ENCODE results near the gene NRGN. TPM values are rescaled to one million over a fixed set of nuclear protein-coding genes. Genes with fewer than 3 reads are reported as not detected.

The NRGN gene
- 1.4 TPM in 1 of 2 replicates, not detected in the other for total RNA-seq (2014; rRNA removed; shearing (Covaris generic); ENCODE audit: low replicate concordance)

DNA sequence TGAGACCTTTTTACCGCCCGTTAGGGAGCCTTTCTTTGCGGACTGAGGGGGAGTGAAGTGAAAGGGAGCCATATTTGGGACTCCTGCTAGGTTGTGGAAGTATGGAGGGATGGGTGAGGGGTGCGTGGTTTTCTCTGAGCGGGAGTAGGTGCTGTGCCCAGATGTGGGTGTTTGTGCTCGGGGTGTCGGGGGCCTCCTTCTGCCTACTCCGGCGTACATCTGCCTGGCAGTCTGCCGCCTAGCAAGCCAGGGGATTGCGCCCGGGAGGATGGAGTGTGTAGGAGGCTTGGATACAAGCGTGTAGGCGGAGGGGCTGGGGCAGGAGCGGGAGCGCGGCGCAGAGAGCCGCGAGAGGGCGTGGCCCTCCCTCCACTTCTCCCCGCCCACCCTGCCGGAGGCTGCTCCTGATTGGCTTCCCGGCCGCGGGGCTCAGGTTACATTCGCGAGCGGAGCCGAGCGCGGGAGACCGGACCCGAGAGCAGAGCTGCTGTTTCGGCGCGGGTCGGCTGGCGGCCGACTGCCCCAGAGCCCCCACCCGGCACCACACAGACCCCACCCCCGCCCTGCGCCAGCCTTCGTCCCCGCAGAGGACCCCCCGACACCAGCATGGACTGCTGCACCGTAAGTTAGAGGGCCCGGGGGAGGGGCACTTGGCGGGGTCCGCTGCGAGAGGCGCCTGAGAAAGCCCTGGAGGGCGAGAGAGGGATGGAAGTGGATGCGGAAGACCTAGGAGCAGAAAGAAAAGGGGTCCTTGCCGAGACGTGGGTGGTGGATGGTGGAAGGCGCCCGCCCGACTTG is at the start of gene NRGN:
Gene NRGN, plus strand, starts transcription at position 464 of the 798 bp plus-strand sequence. Its CDS starts 143 bp downstream, at position 607.
- in situ Hi-C loops (cut with HindIII; ENCODE audit: low pct_unique_long_range_greater_than_20kb, low sequenced_read_pairs), result no loop called here
- DNase-seq (ENCODE audit: low read depth), result peak; percentile 74

DNA sequence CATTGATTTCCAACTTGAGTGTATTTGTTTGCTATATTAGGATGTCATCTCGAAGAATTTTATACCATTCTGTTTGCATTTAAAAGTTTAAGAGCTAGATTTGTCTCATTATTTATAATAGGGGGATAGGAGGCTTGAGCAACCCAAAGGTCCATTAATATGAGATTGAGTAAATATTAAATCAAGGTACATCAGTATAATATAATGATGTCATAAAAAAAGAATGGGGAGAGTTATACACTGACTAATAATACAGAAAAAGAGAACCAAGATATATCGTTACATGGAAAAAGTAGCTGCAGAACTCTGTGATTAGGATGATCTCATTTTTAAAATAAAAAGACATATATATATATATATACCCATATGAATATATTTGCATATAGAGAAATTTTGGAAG is 46.6 kb upstream of the NRGN start:
- no peak for DNase-seq (ENCODE audit: low read depth)
- in situ Hi-C loops (cut with HindIII; ENCODE audit: low pct_unique_long_range_greater_than_20kb, low sequenced_read_pairs), result no loop called here

DNA sequence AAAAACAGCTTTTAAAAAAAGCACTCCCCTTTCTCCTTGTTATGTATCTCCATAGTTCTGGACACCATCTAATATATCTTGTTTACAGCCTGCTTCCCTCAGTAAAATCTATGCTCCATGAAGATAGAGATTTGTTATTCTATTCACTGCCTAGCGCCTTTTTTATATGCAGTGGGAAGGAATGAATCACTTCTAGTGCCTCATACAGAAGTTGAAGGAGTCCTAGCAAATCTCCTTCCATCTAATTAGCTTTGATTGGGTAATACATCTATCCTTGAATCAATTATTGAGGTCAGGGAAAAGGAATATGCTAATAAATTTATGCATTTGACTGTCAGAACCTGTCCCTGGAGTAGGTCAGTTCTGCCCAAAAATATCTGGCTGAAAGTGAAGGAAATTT is 40.2 kb upstream of the NRGN start:
- in situ Hi-C loops (cut with HindIII; ENCODE audit: low pct_unique_long_range_greater_than_20kb, low sequenced_read_pairs), result no loop called here
- no peak for DNase-seq (ENCODE audit: low read depth)

DNA sequence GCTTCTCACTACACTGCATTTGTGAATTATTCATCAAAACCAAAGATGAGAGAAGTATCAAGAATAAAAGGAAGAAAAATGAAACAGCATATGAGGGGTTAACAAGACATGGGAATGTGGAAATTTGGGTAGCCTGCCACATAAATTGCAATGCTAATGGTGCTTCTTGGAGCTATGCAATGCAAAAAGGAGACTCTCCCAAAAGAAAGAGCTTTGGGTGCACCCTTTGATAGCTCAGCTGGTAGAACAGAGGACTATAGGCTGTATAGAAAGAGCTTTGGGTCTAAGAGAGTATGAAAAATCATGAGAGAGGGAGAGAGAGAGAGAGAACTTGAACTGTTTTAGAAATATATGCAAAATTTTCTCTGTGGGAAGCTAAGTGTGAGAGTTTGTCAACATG is 39.7 kb upstream of the NRGN start:
- in situ Hi-C loops (cut with HindIII; ENCODE audit: low pct_unique_long_range_greater_than_20kb, low sequenced_read_pairs), result no loop called here
- DNase-seq (ENCODE audit: low read depth), result no peak

DNA sequence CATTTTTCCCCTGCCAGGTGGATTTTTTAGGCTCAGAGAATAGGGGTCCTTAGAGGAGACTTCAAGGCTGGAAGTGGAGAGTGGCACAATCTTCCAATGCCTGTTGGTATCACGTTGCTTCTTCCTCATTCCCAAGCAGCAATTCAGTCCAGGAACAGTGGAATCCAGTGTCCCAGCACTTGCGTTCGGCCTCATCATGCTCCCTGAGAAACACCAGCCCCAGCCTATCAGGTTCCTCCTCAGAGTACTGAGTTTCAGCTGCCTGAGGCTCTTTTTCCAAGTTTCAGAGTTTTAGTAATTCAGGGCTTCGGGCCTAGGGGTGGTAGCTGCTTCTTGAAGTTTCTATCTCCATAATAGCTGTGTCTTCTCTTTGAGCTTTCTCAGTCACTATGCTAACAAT is 31.9 kb upstream of the NRGN start:
- DNase-seq (ENCODE audit: low read depth), result no peak
- in situ Hi-C loops (cut with HindIII; ENCODE audit: low pct_unique_long_range_greater_than_20kb, low sequenced_read_pairs), result no loop called here

DNA sequence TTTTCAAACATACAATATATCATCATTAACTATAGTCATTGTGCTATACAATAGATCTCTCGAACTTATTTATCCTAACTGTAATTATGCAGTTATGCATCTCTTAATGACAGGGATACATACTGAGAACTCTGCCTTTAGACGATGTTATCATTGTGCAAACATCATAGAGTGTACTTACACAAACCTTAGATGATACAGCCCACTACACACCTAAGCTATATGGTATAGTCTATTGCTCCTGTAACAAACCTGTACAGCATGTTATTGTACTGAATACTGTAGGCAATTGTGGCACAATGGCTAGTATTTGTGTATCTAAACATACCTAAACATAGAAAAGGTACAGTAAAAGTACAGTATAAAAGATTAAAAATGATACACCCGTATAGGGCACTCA is 27.4 kb upstream of the NRGN start:
- in situ Hi-C loops (cut with HindIII; ENCODE audit: low pct_unique_long_range_greater_than_20kb, low sequenced_read_pairs), result no loop called here
- DNase-seq (ENCODE audit: low read depth), result no peak

DNA sequence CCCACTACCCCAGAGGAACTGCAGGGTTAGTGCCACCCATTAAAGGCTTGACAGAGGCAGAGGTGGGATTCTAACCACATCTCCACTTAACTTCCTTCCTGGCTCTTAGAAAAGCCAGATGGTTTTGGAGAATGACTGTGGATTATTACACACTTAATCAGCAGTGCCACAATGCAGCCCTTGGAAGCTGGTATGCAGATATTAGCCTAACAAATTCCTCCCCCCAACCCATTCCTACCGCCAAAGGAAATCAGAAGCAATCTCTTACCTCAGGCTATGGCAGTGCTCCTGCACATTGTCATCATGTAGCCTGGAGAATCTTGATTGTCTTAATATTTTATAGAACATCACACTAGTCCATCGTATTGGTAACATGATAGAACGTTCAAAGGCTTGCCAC is 23.2 kb upstream of the NRGN start:
- DNase-seq (ENCODE audit: low read depth), result no peak
- in situ Hi-C loops (cut with HindIII; ENCODE audit: low pct_unique_long_range_greater_than_20kb, low sequenced_read_pairs), result no loop called here

DNA sequence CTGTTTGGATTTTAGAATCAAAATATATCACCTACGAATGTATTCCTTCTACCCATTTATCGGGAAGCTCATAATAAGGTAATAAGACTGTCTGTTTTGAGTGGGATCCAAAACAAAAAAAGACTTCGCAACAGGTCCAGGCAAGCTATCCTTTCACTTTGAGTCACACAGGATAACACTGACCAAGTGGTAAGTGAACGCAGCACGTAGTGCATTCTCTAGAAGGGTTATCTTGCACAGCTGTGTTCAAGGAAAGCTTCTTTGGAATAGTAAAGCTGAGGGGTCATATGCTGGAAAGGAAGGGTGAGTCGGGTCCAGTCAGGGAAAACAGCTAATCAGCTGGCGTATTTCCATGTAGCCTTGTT is 22.3 kb upstream of the NRGN start:
- DNase-seq (ENCODE audit: low read depth), result no peak
- in situ Hi-C loops (cut with HindIII; ENCODE audit: low pct_unique_long_range_greater_than_20kb, low sequenced_read_pairs), result no loop called here

DNA sequence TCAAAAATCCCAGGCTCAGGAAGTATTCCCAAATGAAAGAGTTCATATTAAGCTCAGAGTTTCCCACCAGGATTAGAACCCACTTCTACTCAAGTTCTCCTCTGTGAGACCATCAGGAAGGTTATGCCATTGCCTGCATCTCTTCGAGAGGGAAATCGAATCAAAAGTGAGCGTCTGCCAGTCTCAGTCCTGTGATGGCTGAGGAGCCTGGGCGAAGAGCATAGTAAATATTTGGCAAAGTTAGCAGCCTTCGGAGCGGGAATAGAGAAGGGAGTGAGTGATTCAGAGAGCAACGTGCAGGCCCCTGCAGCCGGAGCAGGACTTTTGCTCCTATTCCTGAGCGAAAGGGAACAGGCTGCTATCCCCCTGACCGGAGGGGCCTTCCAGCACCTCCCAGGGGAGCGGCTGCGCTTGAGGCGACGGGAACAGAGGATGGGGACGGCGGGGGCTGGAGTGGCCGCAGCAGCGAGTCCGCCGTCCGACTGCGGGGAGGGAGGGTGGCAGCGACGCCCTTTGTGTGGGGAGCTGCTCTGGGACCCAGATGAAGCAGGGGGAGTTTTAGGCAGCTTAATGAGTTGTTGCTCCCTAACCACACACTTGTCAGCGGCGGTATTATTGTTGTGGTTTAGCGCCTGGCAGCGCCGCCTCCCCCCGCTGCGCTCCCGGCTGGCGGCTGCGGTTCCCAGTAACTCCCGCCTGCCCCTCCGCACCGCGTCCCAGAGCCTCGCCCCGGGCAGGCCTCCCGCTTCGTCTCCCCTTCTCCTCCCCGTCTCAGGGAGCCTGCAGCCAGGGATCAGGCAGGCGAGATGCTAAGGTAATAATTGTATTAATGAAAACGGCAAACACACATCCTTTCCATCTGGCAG is 21.7 kb upstream of the NRGN start:
- in situ Hi-C loops (cut with HindIII; ENCODE audit: low pct_unique_long_range_greater_than_20kb, low sequenced_read_pairs), result no loop called here
- no peak for DNase-seq (ENCODE audit: low read depth)

DNA sequence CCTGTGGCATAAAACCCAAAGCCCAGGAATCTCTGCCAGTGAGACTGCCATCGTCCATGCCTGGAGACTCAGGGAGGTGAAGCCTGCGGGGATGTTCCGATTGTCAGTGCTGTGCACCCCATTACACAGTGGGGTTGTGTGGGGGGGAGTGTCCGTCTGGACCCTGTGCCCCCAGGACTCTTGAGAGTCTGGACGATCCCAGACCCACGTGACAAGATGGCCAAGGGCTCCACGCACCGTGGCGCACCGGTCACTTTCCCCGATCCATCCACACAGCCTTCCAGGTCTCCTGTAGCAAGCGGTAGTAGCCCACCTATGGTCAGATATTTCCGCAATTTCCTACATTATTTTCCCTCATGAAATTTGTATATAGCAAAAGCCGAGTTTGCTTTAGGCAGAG is 20.9 kb upstream of the NRGN start:
- no peak for DNase-seq (ENCODE audit: low read depth)
- in situ Hi-C loops (cut with HindIII; ENCODE audit: low pct_unique_long_range_greater_than_20kb, low sequenced_read_pairs), result no loop called here

DNA sequence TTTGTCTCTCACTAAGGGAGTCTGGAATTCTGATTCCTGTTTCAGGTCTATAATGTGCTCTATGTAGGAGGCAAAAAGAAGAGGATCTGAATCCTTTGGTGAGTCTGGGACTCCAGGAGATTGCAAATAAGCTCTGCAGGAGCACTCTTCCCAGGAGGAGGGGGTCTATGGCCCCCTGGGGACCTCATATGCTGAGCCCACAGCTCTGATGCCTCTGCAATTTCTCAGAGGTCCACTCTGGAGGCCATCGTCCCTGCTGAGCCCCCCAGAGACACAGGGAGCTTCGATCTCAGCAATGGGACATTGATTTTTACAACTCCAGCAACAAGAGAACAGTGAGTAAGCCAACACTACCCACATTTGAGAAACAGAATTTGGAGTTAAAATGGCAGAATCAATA is 20.2 kb upstream of the NRGN start:
- in situ Hi-C loops (cut with HindIII; ENCODE audit: low pct_unique_long_range_greater_than_20kb, low sequenced_read_pairs), result no loop called here
- no peak for DNase-seq (ENCODE audit: low read depth)

DNA sequence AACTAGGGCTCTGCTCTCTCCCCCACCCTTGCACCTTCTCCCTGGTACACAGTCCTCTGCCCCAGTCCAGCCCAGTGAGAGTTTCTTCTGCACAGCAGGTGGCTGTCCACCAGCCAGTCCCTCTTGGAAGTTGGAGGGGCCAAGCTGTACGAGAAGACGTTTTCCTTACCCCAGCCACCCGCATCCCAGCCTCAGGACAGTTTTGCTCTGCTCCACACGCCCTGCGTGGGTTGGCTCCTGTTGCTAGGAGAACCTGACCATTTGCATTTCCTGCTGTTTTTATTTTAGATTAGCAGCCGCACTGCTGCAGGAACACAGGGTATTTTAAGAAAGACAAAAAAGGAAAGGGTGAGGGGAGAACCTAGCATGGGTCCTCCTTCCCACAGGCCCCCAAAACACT is 17.6 kb upstream of the NRGN start:
- in situ Hi-C loops (cut with HindIII; ENCODE audit: low pct_unique_long_range_greater_than_20kb, low sequenced_read_pairs), result no loop called here
- no peak for DNase-seq (ENCODE audit: low read depth)

DNA sequence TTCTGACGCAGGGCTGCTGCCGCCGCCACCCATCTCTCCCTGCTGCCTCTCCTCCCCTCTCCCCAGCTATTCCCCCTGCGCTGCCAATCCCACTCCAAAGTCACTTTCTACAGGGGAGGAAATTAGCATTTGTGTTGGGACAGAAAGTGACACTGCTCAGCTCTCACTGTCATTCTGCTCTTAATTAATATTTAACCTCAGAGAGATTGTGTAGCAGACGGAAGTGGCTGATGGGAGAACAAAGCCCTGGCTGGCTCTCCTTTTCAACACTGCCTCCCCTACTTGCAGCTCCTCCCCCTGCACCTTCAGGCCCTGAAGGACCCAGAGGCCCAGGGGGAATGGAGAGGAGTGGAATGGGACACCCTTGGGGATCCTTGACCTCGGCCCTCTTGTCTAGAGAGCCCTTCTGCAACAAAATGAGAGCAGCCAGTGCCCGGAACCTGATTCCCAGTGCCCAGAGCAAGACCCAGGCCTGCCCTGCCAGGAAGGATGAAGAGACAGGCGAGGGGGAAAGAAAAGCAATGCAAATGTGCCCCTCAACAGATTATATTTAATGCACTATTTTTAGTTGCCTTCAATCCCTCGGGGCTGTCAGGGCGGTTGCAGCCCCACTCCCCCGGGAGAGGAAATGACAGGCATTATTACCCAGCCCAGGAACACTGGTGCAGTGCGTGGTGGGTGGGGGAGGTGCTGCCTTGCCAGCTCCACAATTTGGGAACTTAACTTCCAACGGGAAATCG is 14.6 kb upstream of the NRGN start:
- in situ Hi-C loops (cut with HindIII; ENCODE audit: low pct_unique_long_range_greater_than_20kb, low sequenced_read_pairs), result no loop called here
- DNase-seq (ENCODE audit: low read depth), result no peak

DNA sequence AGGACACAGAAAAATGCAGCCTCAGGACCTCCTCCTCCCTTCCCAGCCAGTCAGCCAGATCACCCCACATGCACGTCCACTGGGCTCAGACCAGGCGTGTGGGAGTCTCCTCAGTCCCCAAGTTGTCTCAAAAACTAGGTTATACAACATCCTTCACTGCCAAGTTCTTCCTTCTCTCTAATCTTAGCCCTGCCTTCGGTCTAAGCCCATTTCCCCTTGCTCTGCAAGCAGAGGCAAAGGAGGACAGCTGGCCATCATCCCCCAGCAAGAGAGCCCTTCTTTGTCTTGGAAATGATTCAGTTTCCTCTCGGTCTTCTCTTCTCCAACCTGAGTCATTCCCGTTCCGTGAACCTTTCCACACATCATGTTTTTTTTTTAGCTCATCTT is 14.0 kb upstream of the NRGN start:
- DNase-seq (ENCODE audit: low read depth), result no peak
- in situ Hi-C loops (cut with HindIII; ENCODE audit: low pct_unique_long_range_greater_than_20kb, low sequenced_read_pairs), result no loop called here

DNA sequence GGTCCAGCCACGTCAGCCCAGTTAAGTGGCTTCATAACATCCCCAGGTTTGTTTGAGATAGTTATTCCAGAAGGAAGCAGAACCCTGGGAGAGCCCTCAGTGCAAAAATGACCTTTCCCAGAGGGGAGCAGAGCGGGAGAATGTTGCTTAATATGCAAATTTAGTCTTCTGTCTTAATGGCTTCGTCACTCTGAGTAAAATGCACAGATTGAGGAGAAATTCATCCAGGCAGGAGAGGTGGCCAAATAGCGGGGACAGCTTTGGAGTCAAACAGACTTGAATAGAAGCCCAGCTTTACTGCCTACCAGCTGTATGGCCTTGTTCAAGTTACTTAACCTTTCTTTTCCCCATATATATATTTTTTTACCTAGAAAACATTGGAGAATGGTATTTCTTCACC is 12.3 kb upstream of the NRGN start:
- in situ Hi-C loops (cut with HindIII; ENCODE audit: low pct_unique_long_range_greater_than_20kb, low sequenced_read_pairs), result no loop called here
- no peak for DNase-seq (ENCODE audit: low read depth)

DNA sequence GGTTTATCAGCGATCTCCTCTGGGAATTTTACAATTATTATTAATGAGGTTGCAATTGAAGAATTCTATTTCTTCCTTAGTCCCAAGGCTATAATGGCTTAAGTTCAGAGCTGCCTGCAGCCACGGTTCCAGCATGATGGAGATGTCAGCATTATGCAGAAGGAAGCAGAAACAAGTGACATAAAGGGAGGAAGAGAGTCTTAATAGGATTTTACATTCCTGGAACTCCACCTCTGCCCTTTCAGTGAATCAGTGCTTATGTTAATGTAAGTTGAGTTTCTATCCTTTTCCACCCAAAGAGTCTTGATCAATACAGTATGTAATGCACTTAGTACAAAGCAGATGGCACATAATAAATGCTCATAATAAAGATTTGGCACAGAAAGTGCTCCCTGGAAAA is 11.6 kb upstream of the NRGN start:
- no peak for DNase-seq (ENCODE audit: low read depth)
- in situ Hi-C loops (cut with HindIII; ENCODE audit: low pct_unique_long_range_greater_than_20kb, low sequenced_read_pairs), result no loop called here

DNA sequence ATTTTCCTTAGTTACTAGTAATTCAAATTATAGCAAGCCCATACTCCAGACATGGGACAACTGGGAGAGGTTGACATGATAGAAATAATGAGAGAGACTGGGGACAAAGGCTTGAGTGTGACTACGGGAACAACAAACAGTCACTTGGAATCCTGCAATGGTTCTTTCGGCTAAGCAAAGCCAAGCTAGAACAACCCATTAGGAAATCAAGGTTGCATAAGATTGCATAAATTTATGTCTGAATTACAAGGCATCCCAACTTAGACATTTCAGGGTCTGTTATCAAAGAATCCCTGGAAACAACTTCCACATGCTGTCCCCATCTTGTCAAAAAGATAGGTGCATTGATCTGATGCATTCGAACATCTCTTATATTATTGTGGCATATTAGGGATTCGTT is 10.2 kb upstream of the NRGN start:
- in situ Hi-C loops (cut with HindIII; ENCODE audit: low pct_unique_long_range_greater_than_20kb, low sequenced_read_pairs), result no loop called here

DNA sequence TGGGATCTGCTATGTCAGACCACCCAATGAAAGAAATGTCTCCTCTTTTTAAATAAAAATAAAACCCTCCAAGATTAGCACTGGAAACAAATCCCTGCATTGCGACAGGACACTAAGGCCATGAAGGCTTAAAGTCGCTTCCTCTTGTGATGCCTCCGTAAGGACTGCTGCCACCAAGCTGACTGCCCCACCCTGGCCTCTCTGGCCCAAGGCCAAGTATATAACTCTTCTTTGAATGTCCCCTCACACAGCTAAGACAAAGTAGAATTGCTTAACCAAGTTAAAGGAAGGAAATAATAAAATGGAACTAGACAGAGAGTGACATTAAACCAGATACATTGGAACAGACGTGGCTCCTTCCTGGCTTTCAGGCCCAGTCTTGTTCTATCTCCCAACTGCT is 7.5 kb upstream of the NRGN start:
- DNase-seq (ENCODE audit: low read depth), result no peak
- in situ Hi-C loops (cut with HindIII; ENCODE audit: low pct_unique_long_range_greater_than_20kb, low sequenced_read_pairs), result no loop called here

More for the DNA sequence above, 10.2 kb upstream of the NRGN start:
- DNase-seq (ENCODE audit: low read depth), result no peak

DNA sequence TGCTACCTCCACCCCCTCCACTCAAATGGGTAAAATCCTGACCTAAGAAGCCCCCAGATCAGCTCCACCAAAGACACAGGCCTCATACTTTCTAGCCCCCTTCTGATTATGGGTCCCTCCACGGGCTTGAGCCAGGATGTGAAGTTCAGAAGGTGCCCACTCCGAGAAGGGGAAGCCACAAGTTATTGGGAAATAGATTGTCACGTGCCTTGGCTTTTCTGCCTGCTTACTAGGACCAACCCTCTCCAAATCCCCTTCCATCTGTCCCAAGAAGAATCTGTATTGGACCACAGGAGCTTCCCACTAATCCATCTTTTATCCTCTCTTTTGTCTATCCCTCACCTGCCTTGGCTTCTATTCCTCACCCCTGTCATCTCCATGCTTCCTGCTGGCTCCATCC is 3.0 kb upstream of the NRGN start:
- in situ Hi-C loops (cut with HindIII; ENCODE audit: low pct_unique_long_range_greater_than_20kb, low sequenced_read_pairs), result no loop called here
- DNase-seq (ENCODE audit: low read depth), result no peak

Measured in Caki2 (cell line).